ENCODE results near the gene AKNA. TPM values are rescaled to one million over a fixed set of nuclear protein-coding genes. Genes with fewer than 3 reads are reported as not detected.
A peak's percentile ranks its signal among the peaks of the same experiment; 100 is the strongest.
"Not testable (repeated sequence)": the region's sequence is repeated elsewhere in the genome, so short reads cannot be mapped to it uniquely, and the experiment has no call there.

AKNA gene
- total RNA-seq, 1 experiment from 2014 or later: 5.1 TPM

- in situ Hi-C loops (cut with HindIII; ENCODE audit: low sequenced_read_pairs): no loop called here
- DNase-seq (ENCODE audit: low spot score): no peak
Observed at GRCh38 chr9:114330636-114331035, 57.1 kb downstream of the AKNA start.

DNA sequence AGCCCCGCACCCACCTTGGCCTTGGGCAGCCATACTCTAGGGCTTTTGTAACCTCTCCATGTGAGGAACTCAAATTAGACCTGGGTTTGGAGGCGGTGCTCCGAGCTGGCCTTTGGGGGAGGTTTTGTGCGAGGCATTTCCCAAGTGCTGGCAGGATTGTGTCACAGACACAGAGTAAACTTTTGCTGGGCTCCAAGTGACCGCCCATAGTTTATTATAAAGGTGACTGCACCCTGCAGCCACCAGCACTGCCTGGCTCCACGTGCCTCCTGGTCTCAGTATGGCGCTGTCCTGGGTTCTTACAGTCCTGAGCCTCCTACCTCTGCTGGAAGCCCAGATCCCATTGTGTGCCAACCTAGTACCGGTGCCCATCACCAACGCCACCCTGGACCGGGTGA lies 58.2 kb downstream of the AKNA start, which contains the start of gene ORM2:
Gene ORM2, plus strand, starts transcription at position 245 of the 398 bp plus-strand sequence. Its CDS starts 36 bp downstream, at position 281.
- DNase-seq (ENCODE audit: low spot score); in situ Hi-C loops (cut with HindIII; ENCODE audit: low sequenced_read_pairs): not testable (repeated sequence)

GRCh38 chr9:114328937-114329624 lies 58.7 kb downstream of the AKNA start:
- DNase-seq (ENCODE audit: low spot score); in situ Hi-C loops (cut with HindIII; ENCODE audit: low sequenced_read_pairs): not testable (repeated sequence)

- in situ Hi-C loops (cut with HindIII; ENCODE audit: low sequenced_read_pairs): not testable (repeated sequence)
Observed at GRCh38 chr9:114328357-114328820, 59.4 kb downstream of the AKNA start.

GRCh38 chr9:114327749-114328148 lies 60.0 kb downstream of the AKNA start:
- no peak for DNase-seq (ENCODE audit: low spot score)
- in situ Hi-C loops (cut with HindIII; ENCODE audit: low sequenced_read_pairs): no loop called here

More at GRCh38 chr9:114328357-114328820, 59.4 kb downstream of the AKNA start:
- DNase-seq (ENCODE audit: low spot score): not testable (repeated sequence)

GRCh38 chr9:114325684-114326254 lies 62.0 kb downstream of the AKNA start:
- in situ Hi-C loops (cut with HindIII; ENCODE audit: low sequenced_read_pairs): not testable (repeated sequence)

GRCh38 chr9:114324965-114325364 lies 62.8 kb downstream of the AKNA start:
- in situ Hi-C loops (cut with HindIII; ENCODE audit: low sequenced_read_pairs); DNase-seq (ENCODE audit: low spot score): not testable (repeated sequence)

More at GRCh38 chr9:114325684-114326254, 62.0 kb downstream of the AKNA start:
- DNase-seq (ENCODE audit: low spot score): not testable (repeated sequence)

DNA sequence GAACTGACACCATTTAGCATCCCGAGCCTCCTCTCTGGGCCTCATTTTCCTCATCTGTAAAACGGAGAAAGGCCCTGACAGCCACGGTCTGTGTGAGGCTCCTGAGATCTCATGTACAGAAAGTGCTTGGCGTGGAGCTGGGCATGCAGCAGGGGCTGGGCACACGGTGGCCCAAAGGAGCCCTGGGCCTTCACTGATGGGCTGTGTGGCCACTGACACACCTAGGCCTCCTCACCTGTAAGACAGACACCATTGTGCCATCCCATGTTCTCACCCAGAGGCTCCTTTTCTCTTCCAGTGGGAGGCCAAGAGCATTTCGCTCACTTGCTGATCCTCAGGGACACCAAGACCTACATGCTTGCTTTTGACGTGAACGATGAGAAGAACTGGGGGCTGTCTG lies 63.3 kb downstream of the AKNA start:
- in situ Hi-C loops (cut with HindIII; ENCODE audit: low sequenced_read_pairs): no loop called here
- no peak for DNase-seq (ENCODE audit: low spot score)

GRCh38 chr9:114323849-114324248 lies 63.9 kb downstream of the AKNA start:
- in situ Hi-C loops (cut with HindIII; ENCODE audit: low sequenced_read_pairs); DNase-seq (ENCODE audit: low spot score): not testable (repeated sequence)

GRCh38 chr9:114322831-114323531 lies 64.8 kb downstream of the AKNA start, which contains the start of gene ORM1:
Gene ORM1 (plus strand): TSS chr9:114323098. CDS start chr9:114323134, 36 bp downstream.
- in situ Hi-C loops (cut with HindIII; ENCODE audit: low sequenced_read_pairs): not testable (repeated sequence)

GRCh38 chr9:114322160-114322818 lies 65.5 kb downstream of the AKNA start:
- DNase-seq (ENCODE audit: low spot score); in situ Hi-C loops (cut with HindIII; ENCODE audit: low sequenced_read_pairs): not testable (repeated sequence)

More at GRCh38 chr9:114322831-114323531, 64.8 kb downstream of the AKNA start, which contains the start of gene ORM1:
- not testable (repeated sequence) for DNase-seq (ENCODE audit: low spot score)

DNA sequence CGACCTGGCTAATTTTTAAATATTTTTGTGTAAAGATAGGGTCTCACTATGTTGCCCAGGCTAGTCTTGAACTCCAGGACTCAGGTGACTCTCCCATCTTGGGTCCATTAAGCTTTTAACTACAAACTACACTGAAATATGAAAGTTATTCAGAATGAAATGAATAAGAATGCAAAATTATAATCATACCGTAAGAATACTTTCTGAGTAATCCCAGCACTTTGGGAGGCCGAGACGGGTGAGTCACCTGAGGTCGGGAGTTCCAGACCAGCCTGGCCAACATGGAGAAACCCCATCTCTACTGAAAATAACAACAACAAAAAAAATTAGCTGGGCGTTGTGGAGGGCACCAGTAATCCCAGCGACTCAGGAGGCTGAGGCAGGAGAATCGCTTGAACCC lies 66.0 kb downstream of the AKNA start:
- in situ Hi-C loops (cut with HindIII; ENCODE audit: low sequenced_read_pairs): no loop called here
- DNase-seq (ENCODE audit: low spot score): no peak

DNA sequence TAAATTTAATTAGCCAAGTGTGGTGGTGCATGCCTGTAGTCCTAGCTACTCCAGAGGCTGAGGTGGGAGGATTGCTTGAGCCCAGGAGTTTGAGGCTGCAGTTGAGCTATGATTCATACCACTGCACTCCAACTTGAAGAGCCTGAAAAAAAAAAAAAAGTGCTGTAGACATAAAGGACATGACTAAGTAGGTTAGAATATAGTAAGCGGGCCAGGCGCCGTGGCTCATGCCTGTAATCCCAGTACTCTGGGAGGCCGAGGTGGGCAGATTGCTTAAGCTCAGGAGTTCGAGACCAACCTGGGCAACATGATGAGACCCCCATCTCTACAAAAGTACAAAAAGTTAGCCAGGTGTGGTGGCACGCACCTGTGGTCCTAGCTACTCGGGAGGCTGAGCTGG lies 67.1 kb downstream of the AKNA start:
- in situ Hi-C loops (cut with HindIII; ENCODE audit: low sequenced_read_pairs); DNase-seq (ENCODE audit: low spot score): not testable (repeated sequence)

GRCh38 chr9:114319147-114319546 lies 68.6 kb downstream of the AKNA start:
- DNase-seq (ENCODE audit: low spot score): no peak
- in situ Hi-C loops (cut with HindIII; ENCODE audit: low sequenced_read_pairs): no loop called here

DNA sequence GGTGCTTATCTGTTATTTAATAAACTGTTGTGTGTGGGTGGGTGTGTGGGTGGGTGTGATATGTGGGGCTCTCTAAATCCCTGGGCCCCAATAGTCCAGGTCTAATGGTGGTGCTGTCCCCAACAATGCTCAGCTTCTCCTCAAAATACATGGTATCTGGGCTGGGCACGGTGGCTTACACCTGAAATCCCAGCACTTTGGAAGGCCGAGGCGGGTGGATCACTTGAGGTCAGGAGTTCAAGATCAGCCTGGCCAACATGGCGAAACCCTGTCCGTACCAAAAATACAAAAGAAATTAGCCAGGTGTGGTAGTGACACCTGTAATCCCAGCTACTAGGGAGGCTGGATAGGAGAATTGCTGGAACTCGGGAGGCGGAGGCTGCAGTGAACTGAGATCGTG lies 69.4 kb downstream of the AKNA start:
- no peak for DNase-seq (ENCODE audit: low spot score)
- in situ Hi-C loops (cut with HindIII; ENCODE audit: low sequenced_read_pairs): no loop called here

GRCh38 chr9:114317665-114318357 lies 70.0 kb downstream of the AKNA start:
- DNase-seq (ENCODE audit: low spot score): no peak

DNA sequence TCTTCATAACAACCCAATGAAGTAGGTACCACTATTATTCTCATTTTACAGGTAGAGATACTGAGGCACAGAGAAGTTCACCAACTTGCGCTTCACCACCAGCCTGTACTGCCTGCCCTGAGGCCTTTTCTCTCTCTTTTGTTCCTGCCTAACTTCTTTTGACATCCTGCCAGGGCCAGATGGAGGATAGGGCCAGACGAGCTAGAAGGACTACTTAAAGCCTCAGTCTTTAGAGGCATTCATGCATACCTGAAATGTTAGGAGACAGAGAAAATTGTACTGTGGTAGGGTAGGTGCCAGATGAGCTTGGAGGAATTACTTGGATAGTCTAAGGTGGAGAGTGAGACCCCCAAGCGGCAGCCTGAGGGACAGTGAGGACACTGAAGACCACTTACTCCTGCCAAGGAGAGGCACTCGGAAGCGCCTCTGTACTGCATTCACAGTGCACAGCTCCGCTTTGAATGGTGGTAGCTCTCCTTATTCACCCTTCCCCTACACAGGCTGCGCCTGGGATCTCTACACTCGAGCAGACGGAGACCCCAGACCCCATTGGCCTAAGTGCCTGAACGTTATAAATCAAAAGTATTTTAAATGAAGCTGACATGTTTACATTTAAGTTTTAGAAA lies 71.1 kb downstream of the AKNA start:
- in situ Hi-C loops (cut with HindIII; ENCODE audit: low sequenced_read_pairs): no loop called here
- DNase-seq (ENCODE audit: low spot score): peak; percentile 27

More at GRCh38 chr9:114317665-114318357, 70.0 kb downstream of the AKNA start:
- in situ Hi-C loops (cut with HindIII; ENCODE audit: low sequenced_read_pairs): no loop called here

DNA sequence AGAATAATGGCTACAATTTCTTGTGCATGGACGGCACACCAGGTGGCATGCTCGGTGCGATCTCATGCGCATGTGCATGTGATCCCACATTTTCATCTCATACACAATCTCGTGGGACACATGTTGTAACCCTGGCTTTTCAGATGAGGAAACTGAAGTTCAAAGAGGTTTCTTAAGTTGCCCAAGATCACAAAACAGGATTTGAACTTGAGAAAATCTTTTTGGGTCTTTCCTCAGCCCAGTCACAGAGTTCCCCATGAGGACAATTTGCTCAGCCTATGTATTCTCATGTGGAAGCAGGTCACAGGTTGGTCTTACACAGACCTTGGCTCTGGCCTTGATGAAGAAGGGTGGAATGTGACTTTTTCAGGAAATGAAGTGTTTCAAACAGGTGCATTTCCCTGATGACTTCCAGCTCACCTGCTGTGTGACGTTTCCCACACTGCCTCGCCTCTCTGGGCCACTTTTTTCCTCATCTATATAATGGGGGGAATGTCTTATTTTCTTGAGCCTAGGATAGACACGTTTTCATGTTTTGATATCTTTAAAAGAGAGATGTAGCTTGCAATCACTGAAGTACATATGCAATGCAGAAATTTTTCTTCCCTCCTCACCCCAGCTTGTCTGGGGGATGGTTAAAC lies 71.9 kb downstream of the AKNA start:
- no peak for DNase-seq (ENCODE audit: low spot score)
- in situ Hi-C loops (cut with HindIII; ENCODE audit: low sequenced_read_pairs): no loop called here
